Measurements from ENCODE around the gene IGFBPL1.

GRCh38 chr9:38390442-38390841 is 33.8 kb downstream of the IGFBPL1 start:
- TF ChIP-seq CTCF (IDR thresholded peaks at IDR 0.05) (no peak), ZFX (IDR thresholded peaks at IDR 0.05; ENCODE audit: borderline replicate concordance) (no peak)
